Fibroblast of lung (primary cell): Measurements from ENCODE around the gene ZNF33A. TPM values are rescaled to one million over a fixed set of nuclear protein-coding genes. Genes with fewer than 3 reads are reported as not detected.

Source experiments
- DNase-seq, 2 donors: peaks; one replicate each; pipeline versions ENCODE4 v3.0.0 to v3.0.0-alpha.2; 2010; ENCODE audit warnings: low read depth in 2 of 2
- H2AFZ ChIP-seq: 2 replicates; pipeline ENCODE4 v1.5.1; 2012; ENCODE audit warnings: low read length, control low read depth, inconsistent platforms
- H3K27ac ChIP-seq: 2 replicates; pipeline ENCODE4 v1.5.1; 2011; ENCODE audit warnings: low read length, control low read depth; ENCODE audit not compliant: insufficient read depth
- H3K27me3 ChIP-seq: 2 replicates; pipeline ENCODE4 v1.5.1; 2011; ENCODE audit warnings: mild to moderate bottlenecking, low read length; ENCODE audit not compliant: control insufficient read depth, insufficient read depth
- H3K36me3 ChIP-seq: 2 replicates; pipeline ENCODE4 v1.5.1; 2011; ENCODE audit warnings: low read length; ENCODE audit not compliant: control insufficient read depth, insufficient read depth
- H3K4me1 ChIP-seq: 2 replicates; pipeline ENCODE4 v1.5.1; 2011; ENCODE audit warnings: low read length; ENCODE audit not compliant: control insufficient read depth, insufficient read depth; ENCODE audit errors: extremely low read depth
- H3K4me2 ChIP-seq: 2 replicates; pipeline ENCODE4 v1.5.1; 2011; ENCODE audit warnings: low read length, control low read depth; ENCODE audit not compliant: insufficient read depth; ENCODE audit errors: extremely low read depth
- H3K4me3 ChIP-seq, 4 experiments: fragments of 200-600 bp in 1 of 4; sonication (generic) in 1 of 4; replicated peaks in 1 of 4; 2 replicates each; pipeline ENCODE4 v1.5.1; 2011 to 2016; ENCODE audit warnings: low read length in 4 of 4, low read depth in 3 of 4, mild to moderate bottlenecking in 3 of 4, control low read depth in 2 of 4, inconsistent platforms in 1 of 4, mixed read lengths in 1 of 4; ENCODE audit not compliant: insufficient read depth in 1 of 4; ENCODE audit errors: control extremely low read depth in 1 of 4
- H3K79me2 ChIP-seq: 2 replicates; pipeline ENCODE4 v1.5.1; 2012; ENCODE audit warnings: mild to moderate bottlenecking, low read length, inconsistent platforms; ENCODE audit not compliant: control insufficient read depth, insufficient read depth
- H3K9ac ChIP-seq: 2 replicates; pipeline ENCODE4 v1.5.1; 2011; ENCODE audit warnings: mild to moderate bottlenecking, low read length, control low read depth; ENCODE audit not compliant: insufficient read depth
- H3K9me3 ChIP-seq: 2 replicates; pipeline ENCODE4 v1.5.1; 2012; ENCODE audit warnings: low read depth, low read length; ENCODE audit not compliant: control insufficient read depth, insufficient read depth
- H4K20me1 ChIP-seq: 2 replicates; pipeline ENCODE4 v1.5.1; 2011; ENCODE audit warnings: low read length; ENCODE audit not compliant: control insufficient read depth, insufficient read depth; ENCODE audit errors: extremely low read depth
- CTCF ChIP-seq, 2 donors: IDR thresholded peaks in 1 of 2; conservative IDR thresholded peaks in 1 of 2; 1 replicate in 1 of 2; 2 replicates in 1 of 2; pipeline ENCODE4 v1.5.1; 2011 to 2012; ENCODE audit warnings: low read length in 2 of 2, control low read depth in 1 of 2, inconsistent platforms in 1 of 2, low read depth in 1 of 2, mild to moderate bottlenecking in 1 of 2
- EZH2 ChIP-seq: IDR thresholded peaks from 2 replicates; pipeline ENCODE4 v1.5.1; 2012; ENCODE audit warnings: low read length, control low read depth, mild to moderate bottlenecking; ENCODE audit errors: missing control alignments
- polyA minus RNA-seq: library from RNA; depleted of rRNA, polyadenylated mRNA; stranded (reverse); fragments of >200 nt; gene quantifications from 2 replicates; pipeline ENCODE4 v1.2.3, GENCODE V29; 2011; ENCODE audit warnings: low replicate concordance
- polyA plus RNA-seq, 2 donors: library from polyadenylated mRNA; depleted of rRNA in 1 of 2; stranded (reverse) in 1 of 2; unstranded in 1 of 2; fragments of >200 nt; gene quantifications; 2 replicates each; pipeline ENCODE4 v1.2.1, GENCODE V29; 2011 to 2012; ENCODE audit warnings: missing spikeins in 1 of 2
- total RNA-seq: library from RNA; depleted of rRNA; stranded (reverse); fragments of >200 nt; gene quantifications from 2 replicates; pipeline ENCODE4 v1.2.1, GENCODE V29; 2014

Gene ZNF33A
- total RNA-seq (11.6 and 11.8 TPM in 2 replicates), polyA plus RNA-seq (6.1 and 12.0 TPM in 2 replicates), polyA minus RNA-seq (2.0 and 2.6 TPM in 2 replicates)
- 4.0 and 9.2 TPM in 2 replicates for polyA plus RNA-seq (2012)

GRCh38 chr10:38010119-38010903 is at the start of gene ZNF33A:
ZNF33A (plus strand) TSS chr10:38010675; CDS start chr10:38012342, 1,667 bp downstream.
- H2AFZ ChIP-seq: peak within 1 kb of the TSS; percentile 99
- peak within 1 kb of the TSS; percentile 92 for H3K4me2 ChIP-seq
- H3K36me3 ChIP-seq: no peaks in the 10 kb centered on the region
- no peaks in the 10 kb centered on the region for H3K9me3 ChIP-seq
- no peaks in the 10 kb centered on the region for H3K27me3 ChIP-seq
- no peaks in the 10 kb centered on the region for H4K20me1 ChIP-seq
- no peak for TF ChIP-seq EZH2
- no peak for TF ChIP-seq CTCF (conservative IDR thresholded peaks at IDR 0.05 in 1 of 2, IDR thresholded peaks at IDR 0.05 in 1 of 2; ENCODE audit: low read depth in 1 of 2, low read length in 2 of 2)
- no peaks in the 10 kb centered on the region for H3K79me2 ChIP-seq
- H3K9ac ChIP-seq: peak within 1 kb of the TSS; percentile 84
- peak within 1 kb of the TSS; percentile 89 for H3K27ac ChIP-seq
- peak within 1 kb of the TSS; percentile 66 to 90 (median 83) for H3K4me3 ChIP-seq
- peak; percentile 90 to 92 for DNase-seq
- peaks cover 3% of the 10 kb centered on the region for H3K4me1 ChIP-seq

- Histone ChIP-seq H3K27me3 (no peaks in the 10 kb centered on the region), H2AFZ (no peak overlapping the region), H3K4me1 (no peaks in the 10 kb centered on the region), H3K9ac (no peak overlapping the region), H3K4me3 (no peak overlapping the region), H3K27ac (no peak overlapping the region), H4K20me1 (no peaks in the 10 kb centered on the region), H3K36me3 (no peaks in the 10 kb centered on the region), H3K79me2 (no peaks in the 10 kb centered on the region), H3K4me2 (no peak overlapping the region), H3K9me3 (no peaks in the 10 kb centered on the region)
- DNase-seq: no peak
- TF ChIP-seq CTCF (conservative IDR thresholded peaks at IDR 0.05 in 1 of 2, IDR thresholded peaks at IDR 0.05 in 1 of 2; ENCODE audit: low read depth in 1 of 2, low read length in 2 of 2): no peak
- TF ChIP-seq EZH2: no peak
Observed at GRCh38 chr10:37965006-37965405, 45.5 kb upstream of the ZNF33A start.

GRCh38 chr10:37972396-37972795 is 38.1 kb upstream of the ZNF33A start:
- Histone ChIP-seq H2AFZ (no peak overlapping the region), H3K36me3 (no peaks in the 10 kb centered on the region), H3K9ac (no peak overlapping the region), H3K4me3 (no peak overlapping the region), H3K4me1 (peaks cover 3% of the 10 kb centered on the region), H4K20me1 (no peaks in the 10 kb centered on the region), H3K79me2 (peaks cover 5% of the 10 kb centered on the region), H3K4me2 (no peak overlapping the region), H3K27ac (no peak overlapping the region), H3K27me3 (no peaks in the 10 kb centered on the region), H3K9me3 (no peaks in the 10 kb centered on the region)
- TF ChIP-seq EZH2 (no peak), CTCF (conservative IDR thresholded peaks at IDR 0.05 in 1 of 2, IDR thresholded peaks at IDR 0.05 in 1 of 2; ENCODE audit: low read depth in 1 of 2, low read length in 2 of 2) (no peak)
- no peak for DNase-seq
